Endometrial microvascular endothelial cells (primary cell): ENCODE results near the gene USPL1. TPM values are rescaled to one million over a fixed set of nuclear protein-coding genes. Genes with fewer than 3 reads are reported as not detected.
"Not testable (repeated sequence)": the region's sequence is repeated elsewhere in the genome, so short reads cannot be mapped to it uniquely, and the experiment has no call there.

Experiments
- in situ Hi-C: cut with HindIII; loops from 2 replicates; pipeline ENCODE4 v1.10.0; 2017; ENCODE audit warnings: low sequenced_read_pairs, low pct_unique_long_range_greater_than_20kb; ENCODE audit errors: inconsistent ontology term
- total RNA-seq: library from RNA; depleted of rRNA; stranded (reverse); fragments of >200 nt; gene quantifications from one replicate; pipeline ENCODE4 v1.2.3, GENCODE V29; 2015; ENCODE audit errors: inconsistent ontology term

USPL1 gene
- total RNA-seq, 1 donor from 2014 or later, result 22.4 TPM

DNA sequence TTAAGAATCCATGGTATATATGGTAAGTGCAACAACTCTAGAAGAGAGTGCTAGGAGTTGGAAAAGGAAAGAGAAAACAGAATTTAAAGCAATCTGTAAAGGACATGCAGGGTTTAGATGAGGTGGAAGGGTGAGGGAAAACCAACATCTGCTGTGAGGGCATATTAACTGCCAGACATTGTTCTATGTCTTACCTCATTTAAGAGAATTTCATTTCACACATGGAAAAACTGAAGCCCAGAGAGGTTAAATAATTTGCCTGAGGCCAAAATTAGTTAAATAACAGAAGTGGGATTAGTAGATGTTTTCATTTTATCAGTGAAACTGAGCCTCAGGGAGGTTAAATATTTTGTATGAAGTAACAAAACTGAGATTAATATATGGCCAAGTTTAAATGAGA, 7.4 kb upstream of the USPL1 start:
- in situ Hi-C loops, result no loop called here

DNA sequence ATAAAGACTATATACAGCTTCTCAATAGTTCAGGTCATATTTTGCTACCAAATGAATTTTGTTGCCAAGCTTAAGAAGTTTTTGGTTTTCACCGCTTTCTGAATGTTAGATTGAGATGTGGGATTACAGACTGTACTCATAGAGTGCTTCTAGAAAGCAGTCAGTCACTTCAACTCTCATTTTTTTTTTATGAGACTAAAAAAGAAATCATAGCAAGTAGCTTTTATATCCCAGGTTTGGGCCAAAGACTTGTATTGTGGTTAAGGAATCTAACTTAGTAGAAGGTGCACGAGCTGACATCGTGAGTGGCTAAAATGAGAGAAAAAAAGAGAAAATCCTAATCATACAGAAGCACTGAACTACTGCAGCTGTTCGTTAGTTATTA, 2.2 kb upstream of the USPL1 start:
- in situ Hi-C loops, result no loop called here

DNA sequence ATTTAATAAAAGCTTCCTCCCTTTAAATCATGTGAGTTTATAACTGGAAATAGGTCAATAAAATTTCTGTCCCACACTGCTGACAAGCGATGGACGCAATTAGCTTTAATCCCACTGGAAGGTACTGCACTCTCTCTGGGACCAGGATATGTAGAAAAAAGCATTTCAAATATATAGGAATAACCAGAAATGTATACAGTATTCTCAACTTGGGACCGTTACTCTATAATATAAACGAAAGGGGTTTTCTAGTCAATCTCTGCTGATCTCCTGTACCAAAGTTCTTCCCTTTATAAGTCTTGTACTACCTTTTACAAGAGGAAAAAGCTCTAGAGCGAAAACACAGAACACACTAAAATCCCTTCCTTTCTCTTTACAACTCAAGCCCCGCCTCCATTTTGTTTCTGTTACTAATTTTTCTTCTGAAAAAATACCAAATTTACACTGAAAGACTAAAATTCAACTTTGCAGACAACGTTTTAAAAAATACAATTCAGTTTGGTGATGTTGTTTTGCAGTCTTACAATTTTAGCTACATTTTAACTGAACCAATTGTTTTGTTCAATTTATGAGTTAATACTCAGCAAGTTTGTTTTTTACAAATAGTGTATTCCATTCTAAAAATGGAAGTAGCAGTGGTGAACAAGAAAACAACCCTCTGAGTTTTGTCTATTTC, 1.7 kb upstream of the USPL1 start:
- in situ Hi-C loops, result no loop called here

DNA sequence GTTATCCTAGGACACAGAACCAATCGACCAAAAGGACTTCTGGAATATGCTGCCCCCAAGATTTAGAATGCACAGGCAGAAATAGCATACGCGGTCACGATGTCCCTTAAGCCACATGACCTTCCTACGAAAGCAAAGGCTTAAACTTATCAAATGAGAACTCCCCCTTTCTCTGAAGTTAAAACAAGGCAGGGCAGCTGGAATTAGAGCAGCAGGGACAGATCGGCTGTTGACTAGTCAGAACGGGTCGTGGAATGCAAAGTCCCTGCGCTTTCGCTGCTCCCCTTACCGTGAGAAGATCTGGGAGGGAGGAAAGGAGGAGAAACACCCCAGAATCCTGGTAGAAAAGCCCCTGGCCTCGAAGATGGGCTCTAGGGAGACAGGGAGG, 799 bp upstream of the USPL1 start:
- in situ Hi-C loops, result no loop called here

- in situ Hi-C loops, result no loop called here
Measured at GRCh38 chr13:30618186-30618929, 638 bp downstream of the USPL1 start.

DNA sequence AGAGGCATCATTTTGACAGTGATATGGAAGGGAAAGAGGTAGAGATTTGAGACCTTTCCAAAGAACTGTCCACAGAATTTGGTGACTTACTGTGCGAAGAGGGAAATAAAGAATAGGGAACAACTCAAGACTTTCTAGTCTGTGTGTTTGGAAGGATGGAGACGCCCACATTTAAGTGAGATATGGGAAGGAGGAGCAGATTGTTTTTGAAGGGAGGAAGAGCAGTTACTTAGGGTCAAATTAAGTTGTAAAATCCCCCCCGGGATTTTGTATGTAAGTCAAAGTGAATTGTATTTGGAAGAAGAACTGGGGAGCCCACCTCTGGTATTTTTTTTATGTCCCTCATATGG, 1.2 kb downstream of the USPL1 start:
- in situ Hi-C loops, result no loop called here

DNA sequence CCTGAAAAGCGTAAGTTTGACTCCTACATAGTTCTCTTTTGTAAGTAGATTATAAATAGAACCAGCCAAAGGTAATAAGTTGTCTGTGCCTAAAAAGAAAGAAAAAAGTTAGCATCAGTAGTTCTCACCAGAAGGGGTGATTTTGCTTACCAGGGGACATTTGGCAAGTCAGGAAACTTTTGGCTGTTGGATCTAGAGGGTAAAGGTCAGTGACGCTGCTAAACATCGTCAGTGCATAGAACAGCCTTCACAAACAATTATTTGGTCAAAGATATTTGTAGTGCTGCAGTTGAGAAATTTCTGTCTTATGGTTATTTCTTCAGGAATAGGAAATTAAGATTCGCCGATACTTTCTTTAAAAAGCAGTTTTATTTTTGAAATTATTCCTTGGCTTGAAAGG, 2.0 kb downstream of the USPL1 start:
- in situ Hi-C loops, result no loop called here

GRCh38 chr13:30620941-30621340, 3.2 kb downstream of the USPL1 start:
- in situ Hi-C loops, result no loop called here

DNA sequence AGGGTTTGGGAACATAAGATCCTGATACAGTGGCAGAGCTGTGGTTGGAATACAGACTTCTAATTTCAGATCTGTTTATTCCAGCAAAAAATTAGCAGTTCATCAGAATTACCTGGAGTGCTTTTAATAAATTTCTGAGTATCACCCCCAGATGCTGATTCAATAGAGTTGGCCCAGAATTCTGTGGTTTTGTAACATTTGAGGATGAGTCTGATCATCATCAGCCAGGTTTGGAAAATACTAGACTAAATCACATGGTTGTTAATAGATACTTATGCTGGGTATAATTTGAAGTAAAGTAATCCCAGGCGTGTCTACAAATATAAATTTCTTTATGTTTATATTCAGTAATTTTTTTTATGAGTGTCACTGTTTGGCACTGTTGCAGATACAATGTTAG, 4.8 kb downstream of the USPL1 start:
- in situ Hi-C loops, result no loop called here

GRCh38 chr13:30623392-30623791, 5.7 kb downstream of the USPL1 start:
- in situ Hi-C loops, result no loop called here

DNA sequence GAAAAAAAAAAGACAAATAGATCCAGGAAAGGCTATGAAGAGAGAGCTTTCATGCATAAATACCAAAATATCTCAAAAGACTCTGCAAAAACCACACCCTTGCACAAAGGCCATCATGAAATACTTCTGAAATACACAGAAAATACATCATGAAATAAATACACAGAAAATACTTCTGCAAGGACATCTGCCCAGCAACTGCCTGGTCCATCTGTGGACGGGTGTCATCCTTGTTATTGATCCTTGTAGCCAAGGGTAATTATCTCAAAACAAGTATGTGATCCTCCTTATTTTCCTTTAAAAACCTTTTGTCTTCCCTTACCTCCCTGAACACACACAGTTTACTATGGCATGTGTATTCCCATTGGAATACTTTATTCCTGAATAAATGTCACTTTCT, 6.9 kb downstream of the USPL1 start:
- in situ Hi-C loops, result no loop called here

DNA sequence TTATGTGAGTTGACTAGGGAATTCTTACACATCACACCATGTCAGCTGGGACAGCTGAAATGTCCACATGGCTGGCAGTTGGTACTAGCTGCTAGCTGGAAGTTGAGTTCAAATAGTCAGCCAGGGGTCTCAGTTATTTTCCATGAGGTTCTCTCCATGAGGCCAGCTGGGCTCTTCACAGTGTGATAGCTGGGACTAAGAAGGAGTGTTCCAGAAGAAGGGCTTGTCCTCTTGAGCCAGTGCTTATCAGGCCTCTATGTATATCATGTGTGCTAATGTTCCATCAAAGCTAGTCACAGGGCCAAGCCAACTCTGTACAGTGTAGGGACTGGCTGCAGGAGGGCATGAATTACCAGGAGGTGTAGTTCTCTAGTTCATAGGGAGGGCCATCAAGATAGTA, 11.8 kb downstream of the USPL1 start:
- in situ Hi-C loops, result no loop called here

GRCh38 chr13:30633861-30634260, 16.1 kb downstream of the USPL1 start:
- in situ Hi-C loops, result no loop called here

GRCh38 chr13:30634838-30635237, 17.1 kb downstream of the USPL1 start:
- in situ Hi-C loops, result no loop called here

GRCh38 chr13:30638301-30638700, 20.6 kb downstream of the USPL1 start:
- in situ Hi-C loops, result no loop called here

GRCh38 chr13:30639671-30640070, 22.0 kb downstream of the USPL1 start:
- in situ Hi-C loops, result no loop called here

- in situ Hi-C loops, result not testable (repeated sequence)
Measured at GRCh38 chr13:30641173-30641572, 23.5 kb downstream of the USPL1 start.

DNA sequence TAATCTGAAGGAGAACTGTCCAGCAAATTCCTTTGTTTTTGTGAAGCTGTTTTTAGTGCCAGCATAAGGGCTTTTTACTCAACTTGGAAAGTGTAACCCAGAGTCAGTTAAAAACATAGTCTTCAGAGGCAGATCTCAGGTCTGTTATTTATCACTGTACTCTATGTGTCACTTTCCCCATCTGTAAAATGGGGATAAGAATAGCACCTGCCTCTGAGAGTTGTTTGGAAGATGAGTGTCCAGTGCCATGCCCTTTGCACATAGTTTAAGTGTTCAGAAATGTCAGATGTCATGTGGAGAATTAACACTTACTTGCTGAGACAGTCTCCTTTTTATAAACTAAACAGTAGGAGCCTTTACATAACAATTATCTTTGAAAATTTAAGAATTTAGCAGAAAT, 27.9 kb downstream of the USPL1 start:
- in situ Hi-C loops, result no loop called here

DNA sequence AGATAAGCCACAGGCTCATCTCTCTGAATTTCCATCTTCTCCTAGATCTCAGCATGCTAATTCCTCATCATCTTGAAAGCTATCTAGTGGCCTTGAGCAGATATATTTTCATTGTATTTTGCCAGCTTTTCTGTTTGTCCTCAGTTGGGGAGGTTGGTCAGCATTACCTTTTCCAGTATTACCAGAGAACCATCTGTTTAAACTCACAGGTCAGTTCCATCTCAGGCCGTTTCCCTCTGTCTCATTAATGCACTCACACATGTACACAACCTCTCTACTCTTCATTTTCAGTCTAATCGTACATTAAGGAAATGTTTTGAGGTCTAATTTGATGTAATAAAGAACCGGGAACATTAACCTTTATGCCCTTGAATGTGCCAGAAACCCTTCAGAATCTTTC, 29.7 kb downstream of the USPL1 start:
- in situ Hi-C loops, result no loop called here

GRCh38 chr13:30647824-30648521, 30.3 kb downstream of the USPL1 start:
- in situ Hi-C loops, result no loop called here
